ENCODE data around the gene TMEM97. TPM values are rescaled to one million over a fixed set of nuclear protein-coding genes. Genes with fewer than 3 reads are reported as not detected.

Gene TMEM97
- total and polyA plus RNA-seq, 9 of the 15 experiments (the other 6 are each of a cell fraction or from before 2014, with no cell fraction given), result 34.6 to 121 (median 76.0) TPM

DNA sequence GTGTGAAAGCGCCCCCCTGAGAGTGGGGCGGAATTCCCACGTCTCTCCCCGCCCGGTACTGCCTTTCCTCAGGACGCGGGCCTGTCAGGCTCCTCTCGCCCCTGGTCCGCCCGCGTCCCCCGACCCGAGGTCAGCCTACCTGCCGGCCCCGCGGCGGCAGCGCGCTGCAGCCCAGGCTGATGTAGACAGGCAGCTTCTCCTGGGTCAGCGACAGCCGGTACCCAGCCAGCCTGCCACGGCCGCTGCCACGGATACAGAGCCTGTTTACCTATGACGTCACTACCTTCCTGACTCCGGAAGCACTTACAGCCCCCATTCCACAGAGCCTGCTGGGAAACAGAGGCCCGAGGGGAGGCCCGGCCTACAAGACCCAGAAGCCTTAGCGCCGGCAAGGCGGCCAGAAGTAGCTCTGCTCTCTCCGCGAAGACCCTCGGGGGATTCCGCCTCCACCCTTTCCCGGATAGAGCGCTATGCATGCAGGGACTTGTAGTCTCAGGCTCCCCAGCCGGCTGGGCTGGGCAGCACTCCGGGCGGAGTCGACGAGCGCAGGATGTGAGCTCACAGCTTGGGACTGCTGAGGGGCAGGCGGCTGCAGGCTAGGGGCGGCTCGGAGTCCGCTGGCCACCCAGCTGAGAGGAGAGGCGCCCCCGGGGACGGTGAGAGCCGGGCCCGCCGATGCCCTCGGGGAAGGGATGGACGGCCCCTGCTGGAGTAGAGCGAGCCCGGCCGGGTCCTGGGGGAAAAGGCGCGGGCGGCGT is 16.4 kb downstream of the TMEM97 start, which contains the start of the genes IFT20 and TNFAIP1 (continued):
- TF ChIP-seq, protein P1, sequence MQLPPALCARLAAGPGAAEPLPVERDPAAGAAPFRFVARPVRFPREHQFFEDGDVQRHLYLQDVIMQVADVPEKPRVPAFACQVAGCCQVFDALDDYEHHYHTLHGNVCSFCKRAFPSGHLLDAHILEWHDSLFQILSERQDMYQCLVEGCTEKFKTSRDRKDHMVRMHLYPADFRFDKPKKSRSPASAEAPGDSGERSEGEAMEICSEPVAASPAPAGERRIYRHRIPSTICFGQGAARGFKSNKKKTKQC (CRISPR knock-in tag; IDR thresholded peaks at IDR 0.05), result 0 out of 2 replicates have a peak, but pooled peaks have one; percentile 7
- TF ChIP-seq CHD4 (IDR thresholded peaks at IDR 0.05; ENCODE audit: insufficient read depth, insufficient replicate concordance, low read depth, low read length, poor library complexity, severe bottlenecking) (no peak), PHB2 (IDR thresholded peaks at IDR 0.05; ENCODE audit: low read depth) (no peak), RBM25 (IDR thresholded peaks at IDR 0.05; ENCODE audit: low read depth, low read length, severe bottlenecking) (no peak), ZFP1 (CRISPR knock-in tag; IDR thresholded peaks at IDR 0.05) (0 out of 2 replicates have a peak, but pooled peaks have one; percentile 30), MTA1 (IDR thresholded peaks at IDR 0.05; ENCODE audit: borderline replicate concordance) (peak; percentile 40; the same call in 1 of the 2 replicates), HNRNPUL1 (IDR thresholded peaks at IDR 0.05; ENCODE audit: low read length) (no peak), NR1H2 (CRISPR knock-in tag; IDR thresholded peaks at IDR 0.05) (no peak), MAZ (CRISPR knock-in tag; conservative IDR thresholded peaks at IDR 0.05 in 1 of 2, IDR thresholded peaks at IDR 0.05 in 1 of 2) (peak; percentile 82 to 88), HDAC1 (IDR thresholded peaks at IDR 0.05) (peak in 1 of 2 experiments; percentile 84; a peak in 2 of 4 replicates), MCM3 (IDR thresholded peaks at IDR 0.05) (no peak), HCFC1 (IDR thresholded peaks at IDR 0.05; ENCODE audit: low read depth, low read length) (peak; percentile 100), SRSF1 (IDR thresholded peaks at IDR 0.05; ENCODE audit: low read depth, low read length) (no peak), ZNF75A (CRISPR knock-in tag; IDR thresholded peaks at IDR 0.05) (no peak), KLF13 (tag; IDR thresholded peaks at IDR 0.05; ENCODE audit: borderline replicate concordance, low read depth) (no peak), TAF15 (IDR thresholded peaks at IDR 0.05; ENCODE audit: low read depth, low read length) (no peak), NBN (IDR thresholded peaks at IDR 0.05; ENCODE audit: low read depth) (peak; percentile 98), RBM34 (IDR thresholded peaks at IDR 0.05; ENCODE audit: borderline replicate concordance, insufficient read depth, low read length) (no peak), U2AF2 (optimal IDR thresholded peaks at IDR 0.05; ENCODE audit: low read depth, low read length) (no peak)
- TF ChIP-seq, protein P2, sequence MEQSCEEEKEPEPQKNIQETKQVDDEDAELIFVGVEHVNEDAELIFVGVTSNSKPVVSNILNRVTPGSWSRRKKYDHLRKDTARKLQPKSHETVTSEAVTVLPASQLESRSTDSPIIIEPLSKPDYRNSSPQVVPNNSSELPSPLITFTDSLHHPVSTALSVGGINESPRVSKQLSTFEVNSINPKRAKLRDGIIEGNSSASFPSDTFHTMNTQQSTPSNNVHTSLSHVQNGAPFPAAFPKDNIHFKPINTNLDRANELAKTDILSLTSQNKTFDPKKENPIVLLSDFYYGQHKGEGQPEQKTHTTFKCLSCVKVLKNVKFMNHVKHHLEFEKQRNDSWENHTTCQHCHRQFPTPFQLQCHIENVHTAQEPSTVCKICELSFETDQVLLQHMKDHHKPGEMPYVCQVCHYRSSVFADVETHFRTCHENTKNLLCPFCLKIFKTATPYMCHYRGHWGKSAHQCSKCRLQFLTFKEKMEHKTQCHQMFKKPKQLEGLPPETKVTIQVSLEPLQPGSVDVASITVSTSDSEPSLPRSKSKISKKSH (CRISPR knock-in tag; IDR thresholded peaks at IDR 0.05), result no peak
- TF ChIP-seq, protein P3, sequence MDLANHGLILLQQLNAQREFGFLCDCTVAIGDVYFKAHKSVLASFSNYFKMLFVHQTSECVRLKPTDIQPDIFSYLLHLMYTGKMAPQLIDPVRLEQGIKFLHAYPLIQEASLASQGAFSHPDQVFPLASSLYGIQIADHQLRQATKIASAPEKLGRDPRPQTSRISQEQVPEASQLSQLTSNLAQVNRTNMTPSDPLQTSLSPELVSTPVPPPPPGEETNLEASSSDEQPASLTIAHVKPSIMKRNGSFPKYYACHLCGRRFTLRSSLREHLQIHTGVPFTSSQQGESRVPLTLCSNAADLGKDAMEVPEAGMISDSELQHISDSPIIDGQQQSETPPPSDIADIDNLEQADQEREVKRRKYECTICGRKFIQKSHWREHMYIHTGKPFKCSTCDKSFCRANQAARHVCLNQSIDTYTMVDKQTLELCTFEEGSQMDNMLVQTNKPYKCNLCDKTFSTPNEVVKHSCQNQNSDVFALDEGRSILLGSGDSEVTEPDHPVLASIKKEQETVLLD (IDR thresholded peaks at IDR 0.05), result no peak
- TF ChIP-seq, protein P4, sequence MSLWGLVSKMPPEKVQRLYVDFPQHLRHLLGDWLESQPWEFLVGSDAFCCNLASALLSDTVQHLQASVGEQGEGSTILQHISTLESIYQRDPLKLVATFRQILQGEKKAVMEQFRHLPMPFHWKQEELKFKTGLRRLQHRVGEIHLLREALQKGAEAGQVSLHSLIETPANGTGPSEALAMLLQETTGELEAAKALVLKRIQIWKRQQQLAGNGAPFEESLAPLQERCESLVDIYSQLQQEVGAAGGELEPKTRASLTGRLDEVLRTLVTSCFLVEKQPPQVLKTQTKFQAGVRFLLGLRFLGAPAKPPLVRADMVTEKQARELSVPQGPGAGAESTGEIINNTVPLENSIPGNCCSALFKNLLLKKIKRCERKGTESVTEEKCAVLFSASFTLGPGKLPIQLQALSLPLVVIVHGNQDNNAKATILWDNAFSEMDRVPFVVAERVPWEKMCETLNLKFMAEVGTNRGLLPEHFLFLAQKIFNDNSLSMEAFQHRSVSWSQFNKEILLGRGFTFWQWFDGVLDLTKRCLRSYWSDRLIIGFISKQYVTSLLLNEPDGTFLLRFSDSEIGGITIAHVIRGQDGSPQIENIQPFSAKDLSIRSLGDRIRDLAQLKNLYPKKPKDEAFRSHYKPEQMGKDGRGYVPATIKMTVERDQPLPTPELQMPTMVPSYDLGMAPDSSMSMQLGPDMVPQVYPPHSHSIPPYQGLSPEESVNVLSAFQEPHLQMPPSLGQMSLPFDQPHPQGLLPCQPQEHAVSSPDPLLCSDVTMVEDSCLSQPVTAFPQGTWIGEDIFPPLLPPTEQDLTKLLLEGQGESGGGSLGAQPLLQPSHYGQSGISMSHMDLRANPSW (CRISPR knock-in tag; IDR thresholded peaks at IDR 0.05), result peak; percentile 90; the same call in 1 of the 2 replicates

All from K562 (cell line).